NCI-H510A (cell line): ENCODE measurements around the gene FNDC8.
"Not testable (repeated sequence)": the region's sequence is repeated elsewhere in the genome, so short reads cannot be mapped to it uniquely, and the experiment has no call there.

Experiments
- DNase-seq: peaks from one replicate; lab custom pipeline; 2025; lab: John Stamatoyannopoulos, UW

Gene FNDC8

GRCh38 chr17:35121315-35121714 lies at the start of gene FNDC8:
FNDC8 (plus strand) TSS chr17:35121615; CDS start chr17:35121694, 79 bp downstream.
- DNase-seq = no peak

DNA sequence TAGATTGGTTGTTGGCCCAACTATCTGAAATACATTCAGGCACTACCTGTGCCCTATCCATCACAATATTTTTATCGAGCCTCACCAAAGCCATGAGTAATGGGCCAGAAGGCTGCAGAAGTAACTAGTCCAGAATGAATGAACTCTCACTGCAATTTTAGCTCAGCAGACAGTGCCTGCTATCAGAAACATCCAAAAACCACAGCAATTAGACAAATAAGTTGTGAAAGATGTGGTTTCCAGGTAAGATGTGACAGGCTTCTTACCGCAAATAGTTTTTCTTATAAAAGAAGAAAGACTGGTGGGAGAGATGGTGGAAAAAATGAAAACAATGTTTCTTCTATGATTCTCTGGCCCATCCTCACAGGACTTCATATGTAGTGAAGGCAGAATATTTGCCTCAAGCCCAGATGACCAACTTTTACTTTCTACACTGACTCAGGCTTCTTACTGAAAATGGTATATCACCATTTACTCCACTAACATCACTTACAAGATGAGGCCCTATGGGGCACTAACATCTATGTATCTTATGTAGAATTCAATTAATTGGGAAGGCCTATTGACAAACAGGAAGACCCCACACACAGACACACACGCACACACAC lies 48.1 kb upstream of the FNDC8 start:
- DNase-seq = no peak

DNA sequence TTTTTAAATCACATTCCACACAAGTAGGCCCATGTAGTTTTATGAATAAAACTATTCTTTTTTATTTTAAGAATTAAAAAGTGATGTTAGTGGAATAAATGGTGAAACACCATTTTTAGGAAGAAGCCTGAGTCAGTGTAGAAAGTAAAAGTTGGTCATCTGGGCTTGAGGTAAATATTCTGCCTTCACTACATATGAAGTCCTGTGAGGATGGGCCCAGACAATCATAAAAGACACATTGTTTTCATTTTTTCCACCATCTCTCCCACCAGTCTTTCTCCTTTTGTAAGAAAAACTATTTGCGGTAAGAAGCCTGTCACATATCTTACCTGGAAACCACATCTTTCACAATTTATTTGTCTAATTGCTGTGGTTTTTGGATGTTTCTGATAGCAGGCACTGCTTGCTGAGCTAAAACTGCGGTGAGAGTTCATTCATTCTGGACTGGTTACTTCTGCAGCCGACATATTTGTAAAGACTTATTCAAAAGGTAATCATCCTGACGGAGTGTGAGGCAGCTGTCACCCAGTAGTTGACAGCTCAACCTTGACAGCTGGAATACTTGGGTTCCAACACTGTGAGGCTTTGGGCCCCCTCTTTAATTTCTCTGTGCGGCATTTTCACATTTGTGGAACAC lies 47.3 kb upstream of the FNDC8 start:
- no peak for DNase-seq

- DNase-seq = no peak
Observed at GRCh38 chr17:35074711-35075707, 46.4 kb upstream of the FNDC8 start.

DNA sequence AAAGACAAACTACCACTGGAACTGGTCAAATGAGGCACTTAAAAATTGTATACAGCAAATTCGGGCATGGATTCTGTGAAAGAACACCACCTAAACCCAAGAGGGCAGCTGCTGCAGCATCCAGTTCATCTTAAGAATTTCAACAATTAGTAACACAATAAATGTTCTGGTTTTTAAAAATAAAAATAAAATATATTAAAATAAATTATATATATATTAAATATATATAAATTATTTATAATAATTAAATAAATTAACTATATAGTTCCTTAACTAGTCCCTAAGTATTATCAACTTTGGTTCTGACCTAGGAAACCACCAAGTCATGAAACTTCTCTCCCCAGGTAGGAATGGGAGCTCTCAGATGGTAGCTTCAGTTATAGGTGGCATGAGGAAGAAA lies 44.5 kb upstream of the FNDC8 start:
- DNase-seq = no peak

DNA sequence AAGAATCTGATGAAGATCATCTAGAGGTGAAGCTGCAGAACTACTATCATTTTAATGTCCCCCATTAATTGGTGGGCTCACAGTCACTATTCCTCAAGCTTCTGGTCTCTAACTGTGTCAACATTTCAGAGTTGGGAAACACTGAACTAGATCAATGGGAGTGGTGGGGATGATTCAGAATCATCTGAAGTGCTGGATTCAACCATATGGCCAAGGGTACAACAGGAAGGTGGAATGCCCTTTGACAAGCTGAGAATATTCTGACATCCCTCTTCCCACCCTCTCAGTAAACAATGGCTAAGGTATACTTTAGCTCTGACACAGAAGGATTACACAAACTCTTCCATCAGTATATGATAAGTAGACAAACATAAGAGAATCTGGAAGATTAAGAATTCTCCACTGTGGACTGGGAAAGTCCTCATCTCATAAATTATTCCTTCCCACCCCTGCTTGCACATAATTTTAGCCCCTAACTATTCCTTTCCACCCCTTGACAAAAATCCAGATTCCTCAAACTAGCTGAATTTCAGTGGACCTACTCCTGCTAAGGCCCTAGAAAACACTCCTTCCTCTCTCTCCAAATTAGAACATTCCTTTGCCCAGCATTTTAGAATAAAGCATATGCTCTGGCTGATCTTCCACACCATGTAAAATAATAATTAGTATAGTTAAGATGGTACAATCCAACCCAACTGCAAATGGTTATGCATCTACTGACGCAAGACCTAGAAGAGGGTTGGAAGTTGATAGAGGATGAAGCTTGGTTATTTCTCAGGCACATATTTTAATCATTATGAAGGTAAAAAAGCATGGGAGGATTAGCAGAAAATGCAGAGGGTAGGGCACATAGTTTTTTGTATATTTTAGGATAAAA lies 41.6 kb upstream of the FNDC8 start:
- no peak for DNase-seq

- no peak for DNase-seq
Observed at GRCh38 chr17:35080536-35080935, 40.9 kb upstream of the FNDC8 start.

DNA sequence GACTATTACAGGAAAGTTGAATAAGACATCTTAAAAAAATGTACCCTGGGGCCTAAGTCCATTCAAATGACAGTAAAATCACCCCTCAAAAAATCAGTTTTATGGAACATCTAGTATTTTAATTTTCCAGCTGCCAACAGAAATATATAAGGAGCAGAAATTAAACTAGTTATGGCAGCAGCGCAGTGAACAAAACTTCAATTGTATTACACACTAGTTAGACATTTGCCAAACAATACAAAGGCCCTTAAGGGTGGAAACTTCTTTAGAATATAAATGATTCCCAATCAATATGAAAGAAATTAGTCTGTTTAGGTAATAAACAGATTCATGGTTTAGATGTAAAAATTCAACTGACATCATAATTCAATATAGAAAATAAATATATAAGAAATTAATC lies 39.8 kb upstream of the FNDC8 start:
- DNase-seq = no peak

GRCh38 chr17:35082073-35082657 lies 39.2 kb upstream of the FNDC8 start:
- no peak for DNase-seq

- no peak for DNase-seq
Observed at GRCh38 chr17:35083071-35083470, 38.3 kb upstream of the FNDC8 start.

- DNase-seq = no peak
Observed at GRCh38 chr17:35084987-35085386, 36.4 kb upstream of the FNDC8 start.

DNA sequence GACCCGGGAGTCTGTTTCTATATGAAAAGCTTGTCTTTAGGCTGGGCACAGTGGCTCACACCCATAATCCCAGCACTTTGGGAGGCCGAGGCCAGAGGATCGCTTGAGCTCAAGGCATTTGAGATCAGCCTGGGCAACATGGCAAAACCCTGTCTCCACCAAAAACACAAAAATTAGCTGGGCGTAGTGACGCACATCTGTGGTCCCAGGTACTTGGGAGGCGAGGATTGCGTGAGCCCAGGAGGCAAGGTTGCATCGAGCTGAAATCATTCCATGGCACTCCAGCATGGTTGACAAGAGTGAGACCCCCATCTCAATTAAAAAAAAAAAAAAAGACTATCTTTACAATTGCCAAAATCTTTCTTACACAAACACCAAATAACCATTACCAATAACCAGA lies 35.3 kb upstream of the FNDC8 start:
- no peak for DNase-seq

GRCh38 chr17:35086931-35087573 lies 34.4 kb upstream of the FNDC8 start:
- no peak for DNase-seq

DNA sequence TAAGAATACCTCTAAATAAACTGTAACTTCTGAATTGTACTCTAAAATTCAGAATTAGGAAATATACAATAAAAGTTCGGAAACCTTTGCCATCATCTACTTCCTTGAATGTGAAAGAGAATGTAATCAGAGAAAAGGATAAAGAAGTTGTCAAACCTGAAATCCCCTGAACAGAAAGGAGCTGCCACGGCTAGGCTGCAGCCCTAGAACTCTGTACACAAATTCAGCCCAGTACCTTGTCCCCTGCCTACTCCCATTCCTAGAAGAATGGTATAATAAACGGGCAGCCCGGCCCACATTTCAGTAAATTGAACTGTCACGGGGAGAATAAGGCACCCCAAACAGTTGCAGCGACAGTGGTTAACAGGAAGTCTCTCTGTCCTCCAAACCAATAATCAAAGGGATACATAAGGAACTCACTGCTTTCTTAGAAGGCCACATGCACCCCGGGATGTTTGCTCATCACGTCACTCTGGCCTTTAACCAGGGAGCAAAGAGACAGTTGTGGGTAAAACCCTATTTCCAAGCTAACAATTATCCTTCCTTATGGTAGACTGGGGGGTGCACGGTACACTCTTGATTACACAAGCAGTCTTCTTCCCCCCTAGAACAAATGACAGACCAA lies 33.6 kb upstream of the FNDC8 start:
- DNase-seq = no peak

DNA sequence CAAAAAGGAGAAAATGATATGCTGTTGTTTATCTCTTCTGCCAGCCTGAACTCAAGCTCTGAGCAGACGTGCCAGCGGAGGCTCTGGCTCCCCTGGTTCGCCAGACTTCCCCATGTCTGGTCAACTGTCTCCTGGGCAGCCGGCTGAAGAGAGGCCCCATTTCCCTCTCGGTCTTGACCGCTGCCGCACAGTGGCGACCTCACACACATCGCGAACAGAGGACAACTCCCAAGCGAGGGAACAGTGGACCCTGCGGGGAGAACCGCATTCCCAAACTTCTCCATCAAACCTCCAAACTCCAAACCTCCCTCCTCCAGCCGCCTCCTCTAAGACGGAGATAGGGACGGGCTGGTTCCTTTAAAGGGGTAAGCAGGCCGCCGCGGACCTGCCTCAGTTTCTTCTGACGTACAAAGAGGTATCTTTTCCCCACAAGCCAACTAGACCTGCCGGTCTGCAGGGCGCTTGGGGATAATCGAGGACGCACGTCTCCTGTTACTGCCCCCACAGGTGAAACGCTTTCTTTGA lies 33.0 kb upstream of the FNDC8 start:
- DNase-seq = no peak

DNA sequence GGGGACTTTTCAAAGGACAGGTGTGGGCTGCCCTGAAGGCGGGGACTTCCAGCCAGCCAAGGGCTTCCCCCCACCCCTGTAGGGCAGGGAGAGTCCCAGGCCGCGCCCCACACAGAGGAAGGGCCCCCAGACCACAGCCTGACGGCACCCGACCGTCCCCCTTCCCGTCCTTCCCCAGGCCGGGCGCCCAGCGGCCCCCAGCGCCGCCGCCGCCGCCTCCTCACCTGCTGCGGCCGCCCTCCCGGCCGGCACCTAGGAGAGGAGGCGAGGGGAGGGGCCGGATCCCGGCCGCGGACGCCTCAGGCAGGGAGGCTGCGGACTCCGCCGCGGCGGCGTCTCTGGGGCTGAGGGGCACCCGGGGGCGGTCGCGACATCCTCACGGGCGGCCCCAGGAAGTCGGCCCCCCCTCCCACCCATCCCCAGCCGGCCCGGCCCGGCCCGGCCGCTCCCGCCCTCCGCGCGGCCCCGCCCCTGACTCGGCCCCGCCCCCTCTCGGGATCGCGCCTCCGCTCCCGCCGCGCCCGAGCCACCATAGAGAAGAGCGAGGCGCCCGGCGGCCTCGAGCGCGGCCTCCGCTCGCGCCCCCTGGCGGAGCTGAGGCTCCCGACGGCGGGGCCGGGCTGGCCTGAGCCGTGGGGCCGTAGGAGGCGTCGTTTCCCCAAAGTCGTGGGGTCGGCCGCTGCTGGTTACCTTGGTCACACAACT lies 32.4 kb upstream of the FNDC8 start:
- peak; percentile 88 for DNase-seq

GRCh38 chr17:35089586-35090296 lies 31.7 kb upstream of the FNDC8 start:
- DNase-seq = no peak

GRCh38 chr17:35090707-35091106 lies 30.7 kb upstream of the FNDC8 start:
- DNase-seq = not testable (repeated sequence)

DNA sequence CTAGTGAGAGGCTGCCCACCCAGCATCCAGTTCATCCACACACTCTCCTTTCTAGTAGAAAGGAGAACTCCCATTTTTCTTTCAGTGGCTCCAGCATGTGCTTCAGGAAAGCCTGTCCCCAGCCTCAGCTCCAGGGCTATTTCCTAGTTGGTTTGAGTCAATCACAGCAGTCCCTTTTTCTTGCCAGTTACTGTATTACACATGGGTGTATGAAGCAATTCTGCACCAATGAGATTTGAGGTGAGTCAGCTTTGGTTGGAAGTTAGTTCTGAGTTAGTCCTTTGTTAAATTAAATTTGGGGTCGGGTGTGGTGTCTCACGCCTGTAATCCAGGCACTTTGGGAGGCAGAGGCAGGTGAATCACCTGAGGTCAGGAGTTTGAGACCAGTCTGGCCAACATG lies 26.5 kb upstream of the FNDC8 start:
- DNase-seq = no peak
